SK-N-SH (cell line): ENCODE measurements around the gene NBDY. TPM values are rescaled to one million over a fixed set of nuclear protein-coding genes. Genes with fewer than 3 reads are reported as not detected.
"Not testable (repeated sequence)": the region's sequence is repeated elsewhere in the genome, so short reads cannot be mapped to it uniquely, and the experiment has no call there.

ENCODE experiments used
- CTCF ChIA-PET: fragments of 300-600, 350-600 bp; formaldehyde crosslinking; extraction: SDS; loops from one replicate; lab custom pipeline; 2021; lab: Yijun Ruan, JAX
- POLR2A ChIA-PET: fragments of 350-600 bp; sonication (Branson Sonifier 250); formaldehyde crosslinking; extraction: SDS; loops from one replicate; lab custom pipeline; 2020; ENCODE audit warnings: antibody characterized with exemption, inconsistent platforms; lab: Yijun Ruan, JAX
- DNase-seq: peaks from one replicate; pipeline ENCODE4 v3.0.0; 2012
- H2AFZ ChIP-seq: fragments of 200-600 bp; sonication (generic); 2 replicates; pipeline ENCODE4 v1.8.1; 2016; ENCODE audit warnings: antibody characterized with exemption, mild to moderate bottlenecking, low read depth
- H3F3A ChIP-seq: fragments of 200-600 bp; sonication (generic); replicated peaks from 2 replicates; pipeline ENCODE3; 2016; ENCODE audit warnings: antibody characterized with exemption, mild to moderate bottlenecking; ENCODE audit not compliant: insufficient read depth
- H3K27ac ChIP-seq, 2 experiments: fragments of 200-500 bp in 1 of 2; fragments of 200-600 bp in 1 of 2; sonication (Bioruptor generic) in 1 of 2; sonication (generic), shearing (Covaris generic) in 1 of 2; 2 replicates each; pipeline versions ENCODE4 v1.5.1 to v1.6.1; 2014 to 2016; ENCODE audit warnings: low read depth in 2 of 2, inconsistent platforms in 1 of 2, low read length in 1 of 2, mild to moderate bottlenecking in 1 of 2, mixed read lengths in 1 of 2
- H3K27me3 ChIP-seq: fragments of 200-600 bp; sonication (generic), shearing (Covaris generic); 2 replicates; pipeline ENCODE4 v1.6.1; 2016; ENCODE audit warnings: mixed run types; ENCODE audit not compliant: insufficient read depth
- H3K36me3 ChIP-seq, 2 experiments: fragments of 200-500 bp in 1 of 2; fragments of 200-600 bp in 1 of 2; sonication (Bioruptor generic) in 1 of 2; sonication (generic) in 1 of 2; replicated peaks in 1 of 2; 2 replicates each; pipeline versions ENCODE3 to v1.5.1; 2014 to 2016; ENCODE audit warnings: low read length in 1 of 2, mild to moderate bottlenecking in 1 of 2; ENCODE audit not compliant: insufficient read depth in 2 of 2, control insufficient read depth in 1 of 2
- H3K4me1 ChIP-seq, 2 experiments: fragments of 200-500 bp in 1 of 2; fragments of 200-600 bp in 1 of 2; sonication (Bioruptor generic) in 1 of 2; sonication (generic), shearing (Covaris generic) in 1 of 2; 2 replicates each; pipeline versions ENCODE4 v1.5.1 to v1.6.1; 2014 to 2016; ENCODE audit warnings: low read depth in 1 of 2, low read length in 1 of 2, mixed run types in 1 of 2; ENCODE audit not compliant: insufficient read depth in 2 of 2, control insufficient read depth in 1 of 2
- H3K4me2 ChIP-seq: fragments of 200-600 bp; sonication (generic), shearing (Covaris generic); 2 replicates; pipeline ENCODE4 v1.6.1; 2017; ENCODE audit warnings: mixed run types
- H3K4me3 ChIP-seq, 2 experiments: fragments of 200-500 bp in 1 of 2; fragments of 200-600 bp in 1 of 2; sonication (Bioruptor generic) in 1 of 2; sonication (generic), shearing (Covaris generic) in 1 of 2; 2 replicates each; pipeline versions ENCODE4 v1.5.1 to v1.8.1; 2014 to 2016; ENCODE audit warnings: low read depth in 2 of 2, inconsistent platforms in 1 of 2, low read length in 1 of 2, mild to moderate bottlenecking in 1 of 2, mixed read lengths in 1 of 2, moderate library complexity in 1 of 2
- H3K79me2 ChIP-seq: fragments of 200-600 bp; sonication (generic); 2 replicates; pipeline ENCODE4 v1.8.1; 2017; ENCODE audit warnings: mild to moderate bottlenecking; ENCODE audit not compliant: insufficient read depth
- H3K9ac ChIP-seq: fragments of 200-600 bp; sonication (generic); 2 replicates; pipeline ENCODE4 v1.6.1; 2017; ENCODE audit warnings: mixed run types
- H3K9me2 ChIP-seq: fragments of 200-600 bp; sonication (generic); 2 replicates; pipeline ENCODE4 v1.6.1; 2017; ENCODE audit warnings: mixed run types
- H3K9me3 ChIP-seq: fragments of 200-600 bp; sonication (generic); 2 replicates; pipeline ENCODE4 v1.6.1; 2017; ENCODE audit warnings: mixed run types, mild to moderate bottlenecking, moderate library complexity
- H4K20me1 ChIP-seq: fragments of 200-600 bp; sonication (generic); 2 replicates; pipeline ENCODE4 v1.6.1; 2017; ENCODE audit warnings: mild to moderate bottlenecking, mixed run types; ENCODE audit not compliant: insufficient read depth
- CTCF ChIP-seq: fragments of 200-600 bp; sonication (generic); IDR thresholded peaks from 2 replicates; pipeline ENCODE4 v1.6.1; 2017; ENCODE audit warnings: antibody characterized with exemption, mild to moderate bottlenecking, moderate library complexity
- WGBS: methylation state at CpG from one replicate; pipeline ENCODE4 v1.1.6; 2017; ENCODE audit warnings: low lambda C conversion rate; 5-methylcytosine and 5-hydroxymethylcytosine counted together
- polyA plus RNA-seq, 3 experiments: library from polyadenylated mRNA; depleted of rRNA; stranded (reverse); fragments of >200 nt; gene quantifications; 2 replicates each; pipeline ENCODE4 v1.2.3, GENCODE V29; 2012

NBDY gene
- polyA plus RNA-seq, 1 of the 3 experiments (the other 2 are of a cell fraction) = 68.2 TPM

GRCh38 chrX:56767348-56768119, 38.5 kb downstream of the NBDY start:
- H3K36me3 ChIP-seq, H3K27me3 ChIP-seq, H3F3A ChIP-seq, H2AFZ ChIP-seq, H3K79me2 ChIP-seq, POLR2A ChIA-PET, H3K27ac ChIP-seq, H3K9me3 ChIP-seq, H3K9ac ChIP-seq, H4K20me1 ChIP-seq, H3K9me2 ChIP-seq: not testable (repeated sequence)
- TF ChIP-seq CTCF = peak; percentile 27
- 62% methylated on average over 30 of the region's 45 CpGs for WGBS
- Histone ChIP-seq H3K4me3 (peak overlapping the region; percentile 49 to 50), H3K4me2 (peak overlapping the region; percentile 76), H3K4me1 (peaks cover 0 to 15% of the 10 kb centered on the region in 2 experiments; a peak in 1 of 4 replicates)
- peak; percentile 20 for DNase-seq
- CTCF ChIA-PET = interaction anchor here (0.7 to 1.5 kb wide), 5 partner anchors 15 to 211 kb away, joined by 3 to 7 read pairs (median 5); no protein-coding TSS in a partner anchor

GRCh38 chrX:56768120-56768660, 39.1 kb downstream of the NBDY start:
- H3K36me3 ChIP-seq, H3F3A ChIP-seq, H3K27me3 ChIP-seq, H3K4me2 ChIP-seq, H3K9me2 ChIP-seq, H2AFZ ChIP-seq, CTCF ChIA-PET, H4K20me1 ChIP-seq, H3K9me3 ChIP-seq, DNase-seq, POLR2A ChIA-PET, H3K4me3 ChIP-seq, H3K9ac ChIP-seq, H3K27ac ChIP-seq, H3K79me2 ChIP-seq: not testable (repeated sequence)
- H3K4me1 ChIP-seq = peaks cover 0 to 15% of the 10 kb centered on the region in 2 experiments; a peak in 1 of 4 replicates
- WGBS = no CpG with 5 or more reads among the region's 24 CpGs

- H3K9me3 ChIP-seq, H3K9me2 ChIP-seq, CTCF ChIA-PET, H3K27ac ChIP-seq, H3F3A ChIP-seq, H3K4me3 ChIP-seq, H3K4me1 ChIP-seq, POLR2A ChIA-PET, H3K36me3 ChIP-seq, H3K4me2 ChIP-seq, H3K79me2 ChIP-seq, H4K20me1 ChIP-seq, H2AFZ ChIP-seq, H3K27me3 ChIP-seq, DNase-seq, H3K9ac ChIP-seq: not testable (repeated sequence)
- WGBS = no CpG with 5 or more reads among the region's 32 CpGs
Observed at GRCh38 chrX:56772675-56773521, 43.9 kb downstream of the NBDY start.

GRCh38 chrX:56773522-56774060, 44.5 kb downstream of the NBDY start:
- H3K79me2 ChIP-seq, H3F3A ChIP-seq, H3K4me2 ChIP-seq, DNase-seq, H3K9me3 ChIP-seq, H3K4me3 ChIP-seq, H3K9ac ChIP-seq, H3K36me3 ChIP-seq, H3K4me1 ChIP-seq, H4K20me1 ChIP-seq, H3K27me3 ChIP-seq, H3K9me2 ChIP-seq, POLR2A ChIA-PET, H2AFZ ChIP-seq, CTCF ChIA-PET, H3K27ac ChIP-seq: not testable (repeated sequence)
- no CpG with 5 or more reads among the region's 24 CpGs for WGBS

GRCh38 chrX:56778099-56778923, 49.3 kb downstream of the NBDY start:
- CTCF ChIA-PET = not testable (repeated sequence)

More at GRCh38 chrX:56778099-56778923, 49.3 kb downstream of the NBDY start:
- H3K9me3 ChIP-seq, H3F3A ChIP-seq, H3K27ac ChIP-seq, H3K4me1 ChIP-seq, POLR2A ChIA-PET, H2AFZ ChIP-seq, DNase-seq, H3K9me2 ChIP-seq, H3K27me3 ChIP-seq, H4K20me1 ChIP-seq, H3K4me3 ChIP-seq, H3K79me2 ChIP-seq, H3K36me3 ChIP-seq, H3K9ac ChIP-seq, H3K4me2 ChIP-seq: not testable (repeated sequence)
- no CpG with 5 or more reads among the region's 32 CpGs for WGBS
